SHP77 treated with DMSO at 0.1 percent for 48 hours (cell line): ENCODE data around the gene ARF1.

Experiments
- DNase-seq: peaks from one replicate; lab custom pipeline; 2025; lab: John Stamatoyannopoulos, UW

The ARF1 gene

GRCh38 chr1:228122921-228123441, 40.5 kb downstream of the ARF1 start:
- DNase-seq = no peak

GRCh38 chr1:228123505-228123904, 41.0 kb downstream of the ARF1 start:
- no peak for DNase-seq

- no peak for DNase-seq
Observed at GRCh38 chr1:228125185-228125584, 42.7 kb downstream of the ARF1 start.

GRCh38 chr1:228131766-228132165, 49.3 kb downstream of the ARF1 start:
- DNase-seq = no peak

- DNase-seq = no peak
Observed at GRCh38 chr1:228134591-228134990, 52.1 kb downstream of the ARF1 start.

GRCh38 chr1:228136901-228137300, 54.4 kb downstream of the ARF1 start:
- DNase-seq = no peak

- DNase-seq = no peak
Observed at GRCh38 chr1:228139406-228139930, 57.0 kb downstream of the ARF1 start.

- DNase-seq = peak; percentile 98
Observed at GRCh38 chr1:228139931-228140723, 57.6 kb downstream of the ARF1 start, which contains the start of gene GUK1. Gene GUK1, plus strand, starts transcription at chr1:228140279. Its CDS starts 24 bp downstream, at chr1:228140303.

- no peak for DNase-seq
Observed at GRCh38 chr1:228140724-228141225, 58.3 kb downstream of the ARF1 start.

GRCh38 chr1:228141226-228142044, 58.9 kb downstream of the ARF1 start:
- no peak for DNase-seq

- DNase-seq = no peak
Observed at GRCh38 chr1:228142155-228142691, 59.7 kb downstream of the ARF1 start.

GRCh38 chr1:228142701-228143136, 60.2 kb downstream of the ARF1 start:
- no peak for DNase-seq

GRCh38 chr1:228143480-228144192, 61.1 kb downstream of the ARF1 start:
- DNase-seq = no peak

- no peak for DNase-seq
Observed at GRCh38 chr1:228144193-228144992, 61.9 kb downstream of the ARF1 start.

- DNase-seq = no peak
Observed at GRCh38 chr1:228144993-228145343, 62.5 kb downstream of the ARF1 start.

- no peak for DNase-seq
Observed at GRCh38 chr1:228145463-228146416, 63.2 kb downstream of the ARF1 start.

- DNase-seq = no peak
Observed at GRCh38 chr1:228146417-228147150, 64.1 kb downstream of the ARF1 start.

- no peak for DNase-seq
Observed at GRCh38 chr1:228147151-228147693, 64.7 kb downstream of the ARF1 start.
